ENCODE data around the gene GPR17.

GPR17 gene

DNA sequence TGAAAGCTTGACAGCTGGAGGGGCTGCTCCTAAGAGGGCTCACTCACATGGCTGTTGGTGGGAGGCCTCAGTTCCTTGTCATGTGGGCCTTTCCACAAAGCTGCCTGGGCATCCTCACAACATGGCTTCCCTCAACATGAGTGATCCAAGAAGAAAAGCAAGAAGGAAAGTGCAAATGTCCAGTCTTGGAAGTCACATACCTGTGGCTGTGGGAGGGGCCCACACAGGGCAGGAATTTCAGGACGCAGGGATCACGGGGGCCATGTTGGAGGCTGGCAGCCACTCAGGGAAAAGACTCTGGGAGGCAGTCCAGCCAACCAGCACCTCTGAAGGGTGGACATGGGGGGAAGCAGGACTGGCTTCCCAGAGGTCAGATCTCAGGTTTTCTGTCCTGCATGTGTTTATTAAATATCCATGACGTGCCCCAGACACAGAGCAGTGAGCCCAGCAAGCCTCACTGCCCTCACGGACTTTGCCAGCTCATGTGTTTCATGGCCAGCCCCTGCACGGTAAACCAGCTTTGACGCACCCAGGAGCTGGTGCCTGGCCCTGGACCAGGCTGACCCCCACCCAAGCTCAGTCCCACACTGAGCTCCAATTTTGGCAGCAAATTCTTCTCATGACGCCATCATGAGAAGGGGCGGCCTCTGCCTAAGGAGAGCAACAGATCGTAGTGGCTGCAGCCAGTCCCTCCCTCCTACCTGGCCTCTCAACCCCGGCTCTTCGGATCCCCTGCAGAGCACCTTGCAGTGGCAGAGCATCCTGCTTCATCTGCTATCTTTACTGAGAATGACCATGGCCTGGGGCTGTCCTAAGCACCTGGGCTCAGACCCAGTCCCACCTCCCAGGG, 34.7 kb upstream of the GPR17 start:
- TF ChIP-seq, protein P1, sequence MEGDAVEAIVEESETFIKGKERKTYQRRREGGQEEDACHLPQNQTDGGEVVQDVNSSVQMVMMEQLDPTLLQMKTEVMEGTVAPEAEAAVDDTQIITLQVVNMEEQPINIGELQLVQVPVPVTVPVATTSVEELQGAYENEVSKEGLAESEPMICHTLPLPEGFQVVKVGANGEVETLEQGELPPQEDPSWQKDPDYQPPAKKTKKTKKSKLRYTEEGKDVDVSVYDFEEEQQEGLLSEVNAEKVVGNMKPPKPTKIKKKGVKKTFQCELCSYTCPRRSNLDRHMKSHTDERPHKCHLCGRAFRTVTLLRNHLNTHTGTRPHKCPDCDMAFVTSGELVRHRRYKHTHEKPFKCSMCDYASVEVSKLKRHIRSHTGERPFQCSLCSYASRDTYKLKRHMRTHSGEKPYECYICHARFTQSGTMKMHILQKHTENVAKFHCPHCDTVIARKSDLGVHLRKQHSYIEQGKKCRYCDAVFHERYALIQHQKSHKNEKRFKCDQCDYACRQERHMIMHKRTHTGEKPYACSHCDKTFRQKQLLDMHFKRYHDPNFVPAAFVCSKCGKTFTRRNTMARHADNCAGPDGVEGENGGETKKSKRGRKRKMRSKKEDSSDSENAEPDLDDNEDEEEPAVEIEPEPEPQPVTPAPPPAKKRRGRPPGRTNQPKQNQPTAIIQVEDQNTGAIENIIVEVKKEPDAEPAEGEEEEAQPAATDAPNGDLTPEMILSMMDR (IDR thresholded peaks at IDR 0.05): no peak

DNA sequence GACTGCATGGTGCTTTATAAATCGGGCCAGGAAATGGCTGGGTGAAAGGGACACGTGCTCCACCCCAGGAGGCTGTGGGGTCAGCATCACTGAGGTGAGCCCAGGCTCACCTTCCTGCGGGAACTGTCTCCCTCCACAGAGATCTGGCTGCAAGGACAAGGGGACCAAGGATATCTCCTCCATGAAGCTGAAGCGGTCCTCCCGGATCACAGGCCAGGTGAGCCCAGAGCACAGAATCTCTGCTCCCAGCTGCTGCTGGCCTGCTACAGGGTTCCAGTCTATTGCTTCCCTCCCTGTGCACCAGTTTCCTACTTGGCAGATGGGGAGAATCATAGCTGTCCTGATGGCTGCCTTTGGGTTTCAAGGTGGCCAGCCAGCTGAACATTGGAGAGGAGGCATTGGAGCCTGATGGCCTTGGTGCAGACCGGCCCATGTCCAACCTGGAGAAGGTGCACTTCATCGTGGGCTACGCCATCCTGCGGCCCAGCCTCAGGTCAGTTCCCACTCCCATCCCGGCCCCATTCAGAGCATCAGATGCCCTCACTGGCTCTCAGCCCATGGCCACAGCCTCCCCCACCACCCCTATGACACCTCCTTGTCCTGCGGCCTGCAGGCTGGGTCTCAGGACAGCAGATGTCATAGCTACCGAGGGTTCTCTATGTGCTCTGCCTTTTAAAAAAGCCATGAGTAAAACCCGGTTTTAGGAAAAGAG, 33.7 kb upstream of the GPR17 start:
- TF ChIP-seq, protein P1 (IDR thresholded peaks at IDR 0.05): no peak

DNA sequence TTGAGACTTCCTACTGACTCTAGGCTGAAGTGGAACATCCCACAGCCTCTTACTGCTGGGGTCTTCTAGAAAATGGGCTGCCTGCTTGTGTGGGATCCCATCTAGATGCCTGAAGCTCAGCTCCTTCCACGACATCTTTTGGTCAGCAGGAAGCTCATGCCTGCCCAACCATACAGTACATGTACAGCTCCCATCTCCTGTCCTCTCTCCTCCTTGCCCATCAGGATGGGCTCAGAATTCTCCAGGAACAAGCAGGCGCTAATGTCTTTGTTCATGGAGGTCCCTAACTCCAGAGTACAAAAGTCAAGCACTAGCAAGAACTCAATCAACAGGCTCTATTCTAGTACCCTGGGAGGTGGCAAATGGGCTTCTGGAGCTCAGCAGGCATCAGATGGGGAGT, 31.7 kb upstream of the GPR17 start:
- TF ChIP-seq, protein P1 (IDR thresholded peaks at IDR 0.05): no peak

DNA sequence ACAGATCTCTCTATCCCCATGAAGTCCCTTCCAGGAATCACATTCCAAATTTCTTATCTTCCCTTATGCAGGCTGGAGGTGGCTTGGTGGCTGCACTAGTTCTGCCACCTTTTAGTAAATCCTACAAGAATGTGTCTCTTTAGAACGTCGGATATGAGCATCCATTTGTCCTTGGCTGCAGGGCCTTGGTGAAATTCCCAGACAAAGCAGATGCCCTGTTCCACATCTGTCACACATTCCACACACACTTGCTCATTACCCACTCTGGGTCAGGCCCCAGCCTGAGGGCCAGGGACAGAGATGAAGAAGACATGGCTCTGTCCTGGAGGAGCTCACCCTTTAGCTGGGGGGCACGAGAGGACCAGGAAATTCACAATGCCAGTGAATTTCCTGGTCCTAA, 31.2 kb upstream of the GPR17 start:
- TF ChIP-seq, protein P1 (IDR thresholded peaks at IDR 0.05): no peak

DNA sequence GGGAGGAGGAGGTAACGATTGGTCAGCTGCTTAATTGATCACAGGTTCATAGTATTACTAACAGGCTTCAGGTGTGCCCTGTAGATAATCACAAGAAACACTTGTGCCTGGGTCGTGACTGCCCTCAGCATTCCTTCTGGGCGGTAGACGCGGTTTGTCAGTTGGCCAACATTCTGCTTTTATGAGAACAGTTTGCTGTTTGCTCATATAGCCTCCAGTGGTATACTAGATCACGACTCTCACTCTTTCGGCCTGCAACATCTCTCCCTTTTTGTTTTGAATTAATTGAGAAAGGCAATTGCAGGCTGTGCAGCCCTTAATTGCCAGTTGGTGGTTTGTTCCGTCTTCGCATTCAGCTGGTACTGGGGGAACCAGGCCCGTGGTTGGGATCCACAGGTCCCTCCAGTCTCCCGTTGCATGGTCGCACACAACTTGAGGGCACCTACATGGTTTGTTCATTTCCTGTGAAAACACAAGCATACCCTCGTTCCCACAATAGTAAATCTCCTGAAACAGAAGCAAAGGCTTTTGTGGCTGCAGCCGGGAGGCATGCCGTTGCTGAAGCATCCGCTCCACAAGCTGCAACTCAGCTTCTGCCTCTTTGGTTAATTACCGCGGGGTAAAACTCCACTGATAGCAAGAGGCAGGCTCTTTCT, 30.3 kb upstream of the GPR17 start:
- TF ChIP-seq, protein P1 (IDR thresholded peaks at IDR 0.05): no peak

DNA sequence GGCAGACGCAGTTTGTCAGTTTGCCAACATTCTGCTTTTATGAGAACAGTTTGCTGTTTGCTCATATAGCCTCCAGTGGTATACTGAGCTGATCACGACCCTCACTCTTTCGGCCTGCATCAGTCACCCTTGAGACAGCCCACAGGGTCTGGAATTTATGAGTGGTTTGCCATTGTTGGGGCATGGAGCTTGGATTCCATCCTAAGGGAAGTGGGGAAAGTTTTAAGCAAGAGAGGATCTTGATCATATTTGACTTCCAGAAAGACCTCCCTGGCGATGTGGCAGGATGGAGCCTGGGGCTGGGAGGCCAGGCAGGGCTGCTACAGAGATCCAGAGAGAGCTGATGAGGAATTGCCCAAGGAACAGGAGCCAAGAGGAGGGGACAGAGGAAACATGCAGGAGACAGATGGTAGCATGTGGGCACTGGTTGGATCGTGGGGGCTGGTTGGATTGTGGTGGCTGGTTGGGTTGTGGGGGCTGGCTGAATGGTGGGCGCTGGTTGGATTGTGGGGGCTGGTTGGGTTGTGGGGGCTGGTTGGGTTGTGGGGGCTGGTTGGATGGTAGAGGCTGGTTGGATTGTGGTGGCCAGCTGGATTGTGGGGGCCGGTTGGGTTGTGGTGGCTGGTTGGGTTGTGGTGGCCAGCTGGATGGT, 27.3 kb upstream of the GPR17 start:
- TF ChIP-seq, protein P1 (IDR thresholded peaks at IDR 0.05): no peak

DNA sequence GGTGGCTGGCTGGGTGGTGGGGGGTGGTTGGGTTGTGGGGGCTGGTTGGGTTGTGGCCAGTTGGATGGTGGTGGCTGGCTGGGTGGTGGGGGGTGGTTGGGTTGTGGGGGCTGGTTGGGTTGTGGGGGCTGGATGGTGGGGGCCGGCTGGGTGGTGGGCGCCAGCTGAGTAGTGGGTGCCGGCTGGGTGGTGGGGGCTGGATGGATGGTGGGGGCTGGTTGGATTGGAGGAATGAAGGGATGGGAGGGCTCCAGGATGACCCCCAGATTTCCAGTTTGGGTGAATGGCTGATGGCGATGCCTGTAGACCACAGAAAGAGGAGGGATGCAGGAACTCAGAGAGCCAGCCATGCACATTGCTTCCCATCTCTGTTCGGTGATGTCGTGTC, 26.8 kb upstream of the GPR17 start:
- TF ChIP-seq, protein P1 (IDR thresholded peaks at IDR 0.05): no peak

Data from LNCAP (cell line).